GM04503 (cell line): ENCODE results near the gene TMEM43.

Experiments
- DNase-seq: peaks from one replicate; pipeline ENCODE4 v3.0.0-alpha.2; 2012; ENCODE audit warnings: low read depth

The TMEM43 gene

GRCh38 chr3:14151471-14152083 lies 26.7 kb downstream of the TMEM43 start:
- DNase-seq: no peak

- no peak for DNase-seq
These were observed 27.5 kb downstream of the TMEM43 start for GRCh38 chr3:14152233-14152962.

- no peak for DNase-seq
These were observed 28.1 kb downstream of the TMEM43 start for GRCh38 chr3:14152963-14153355.

- no peak for DNase-seq
These were observed 28.8 kb downstream of the TMEM43 start for GRCh38 chr3:14153663-14154062.

GRCh38 chr3:14154276-14154675 lies 29.4 kb downstream of the TMEM43 start:
- no peak for DNase-seq

- no peak for DNase-seq
These were observed 30.1 kb downstream of the TMEM43 start for GRCh38 chr3:14154895-14155440.

GRCh38 chr3:14156201-14156600 lies 31.3 kb downstream of the TMEM43 start:
- DNase-seq: no peak

- DNase-seq: no peak
These were observed 32.1 kb downstream of the TMEM43 start for GRCh38 chr3:14156843-14157561.

- no peak for DNase-seq
These were observed 33.1 kb downstream of the TMEM43 start for GRCh38 chr3:14157951-14158350.

GRCh38 chr3:14158370-14158769 lies 33.5 kb downstream of the TMEM43 start:
- DNase-seq: no peak

GRCh38 chr3:14159426-14159825 lies 34.6 kb downstream of the TMEM43 start:
- DNase-seq: no peak

GRCh38 chr3:14161282-14161681 lies 36.4 kb downstream of the TMEM43 start:
- no peak for DNase-seq

- DNase-seq: no peak
These were observed 37.3 kb downstream of the TMEM43 start for GRCh38 chr3:14162178-14162577.

- DNase-seq: no peak
These were observed 42.2 kb downstream of the TMEM43 start for GRCh38 chr3:14166877-14167603.

- no peak for DNase-seq
These were observed 44.6 kb downstream of the TMEM43 start for GRCh38 chr3:14169435-14169834.

GRCh38 chr3:14169871-14170270 lies 45.0 kb downstream of the TMEM43 start:
- no peak for DNase-seq

GRCh38 chr3:14170531-14171159 lies 45.8 kb downstream of the TMEM43 start:
- DNase-seq: no peak

GRCh38 chr3:14172496-14172895 lies 47.6 kb downstream of the TMEM43 start:
- DNase-seq: no peak

- DNase-seq: no peak
These were observed 49.6 kb downstream of the TMEM43 start for GRCh38 chr3:14174483-14174882.

GRCh38 chr3:14175383-14176037 lies 50.7 kb downstream of the TMEM43 start:
- DNase-seq: no peak

GRCh38 chr3:14177580-14178246 lies 52.9 kb downstream of the TMEM43 start:
- DNase-seq: no peak
